ENCODE data around the gene ENGASE.

Gene ENGASE

GRCh38 chr17:79080349-79080748 is 5.7 kb downstream of the ENGASE start:
- no peak for DNase-seq (ENCODE audit: low spot score)

GRCh38 chr17:79080761-79081290 is 6.2 kb downstream of the ENGASE start:
- DNase-seq (ENCODE audit: low spot score), result no peak

- no peak for DNase-seq (ENCODE audit: low spot score)
Observed at GRCh38 chr17:79081571-79082276, 7.1 kb downstream of the ENGASE start.

GRCh38 chr17:79082311-79083190 is 7.9 kb downstream of the ENGASE start:
- no peak for DNase-seq (ENCODE audit: low spot score)

GRCh38 chr17:79083191-79083971 is 8.8 kb downstream of the ENGASE start:
- DNase-seq (ENCODE audit: low spot score), result no peak

GRCh38 chr17:79084291-79085153 is 9.9 kb downstream of the ENGASE start:
- DNase-seq (ENCODE audit: low spot score), result no peak

GRCh38 chr17:79085154-79085920 is 10.7 kb downstream of the ENGASE start:
- no peak for DNase-seq (ENCODE audit: low spot score)

- no peak for DNase-seq (ENCODE audit: low spot score)
Observed at GRCh38 chr17:79085921-79086551, 11.4 kb downstream of the ENGASE start.

- DNase-seq (ENCODE audit: low spot score), result no peak
Observed at GRCh38 chr17:79086609-79087427, 12.2 kb downstream of the ENGASE start.

- DNase-seq (ENCODE audit: low spot score), result peak; percentile 90
Observed at GRCh38 chr17:79087428-79088143, 13.0 kb downstream of the ENGASE start.

- no peak for DNase-seq (ENCODE audit: low spot score)
Observed at GRCh38 chr17:79088247-79088996, 13.8 kb downstream of the ENGASE start.

- DNase-seq (ENCODE audit: low spot score), result no peak
Observed at GRCh38 chr17:79088997-79089328, 14.3 kb downstream of the ENGASE start.

GRCh38 chr17:79089720-79090442 is 15.3 kb downstream of the ENGASE start:
- DNase-seq (ENCODE audit: low spot score), result no peak

- DNase-seq (ENCODE audit: low spot score), result no peak
Observed at GRCh38 chr17:79090443-79091225, 16.0 kb downstream of the ENGASE start.

- DNase-seq (ENCODE audit: low spot score), result no peak
Observed at GRCh38 chr17:79091226-79091670, 16.6 kb downstream of the ENGASE start.

GRCh38 chr17:79092567-79092966 is 17.9 kb downstream of the ENGASE start:
- DNase-seq (ENCODE audit: low spot score), result no peak

Data from cerebellar cortex (tissue), 1 donor.